DMS 273 (cell line): Measurements from ENCODE around the gene IGF2BP3.

ENCODE experiments used
- DNase-seq: peaks from one replicate; lab custom pipeline; 2025; ENCODE audit not compliant: unreplicated experiment; lab: John Stamatoyannopoulos, UW

Gene IGF2BP3

GRCh38 chr7:23272275-23272674, 198.0 kb downstream of the IGF2BP3 start:
- no peak for DNase-seq

- DNase-seq, result no peak
These were observed 201.5 kb downstream of the IGF2BP3 start for GRCh38 chr7:23268746-23269145.

- DNase-seq, result no peak
These were observed 202.1 kb downstream of the IGF2BP3 start for GRCh38 chr7:23268167-23268566.

GRCh38 chr7:23267357-23267756, 202.9 kb downstream of the IGF2BP3 start:
- no peak for DNase-seq

GRCh38 chr7:23266918-23267317, 203.4 kb downstream of the IGF2BP3 start:
- DNase-seq, result no peak

GRCh38 chr7:23264916-23265458, 205.3 kb downstream of the IGF2BP3 start:
- no peak for DNase-seq

GRCh38 chr7:23261843-23262452, 208.3 kb downstream of the IGF2BP3 start:
- DNase-seq, result peak; percentile 90

GRCh38 chr7:23260371-23260770, 209.9 kb downstream of the IGF2BP3 start:
- no peak for DNase-seq
